AG04449 (cell line): ENCODE measurements around the gene HTR4.

Experiments used
- CTCF ChIA-PET: fragments of 350-600 bp; formaldehyde crosslinking; extraction: SDS; loops from one replicate; lab custom pipeline; 2021; ENCODE audit warnings: antibody characterized with exemption; lab: Yijun Ruan, JAX
- POLR2A ChIA-PET: fragments of 400-600, 350-600 bp; formaldehyde crosslinking; extraction: SDS; loops from one replicate; lab custom pipeline; 2020; ENCODE audit warnings: antibody characterized with exemption, inconsistent platforms; lab: Yijun Ruan, JAX
- DNase-seq: peaks from one replicate; pipeline ENCODE4 v3.0.0-alpha.2; 2010; ENCODE audit warnings: low read depth, low spot score
- H3K4me3 ChIP-seq: 2 replicates; pipeline ENCODE4 v1.5.1; 2011; ENCODE audit warnings: low read depth, mild to moderate bottlenecking, control low read depth, low read length
- CTCF ChIP-seq: IDR thresholded peaks from one replicate; pipeline ENCODE4 v1.5.1; 2011; ENCODE audit warnings: mild to moderate bottlenecking, moderate library complexity, low read length, control low read depth, inconsistent platforms; ENCODE audit not compliant: insufficient read depth; ENCODE audit errors: missing control alignments

HTR4 gene

GRCh38 chr5:148433826-148434225 is 220.5 kb downstream of the HTR4 start:
- no peak for TF ChIP-seq CTCF
- POLR2A ChIA-PET, result no interaction called here
- CTCF ChIA-PET, result no interaction called here
- no peak for DNase-seq
- no peak overlapping the region for H3K4me3 ChIP-seq
